K562 (cell line): ENCODE data around the gene KIF25.

ENCODE experiments used
- E2F5 ChIP-seq: sonication (generic); formaldehyde crosslinking; IDR thresholded peaks from 2 replicates; pipeline ENCODE4 v1.8.0; 2022; ENCODE audit warnings: mild to moderate bottlenecking, missing genetic modification reagents
- FOXK1 ChIP-seq: sonication (generic); formaldehyde crosslinking; IDR thresholded peaks from 2 replicates; pipeline ENCODE4 v1.8.0; 2022; ENCODE audit warnings: missing genetic modification reagents, mild to moderate bottlenecking, borderline replicate concordance
- MXI1 ChIP-seq: IDR thresholded peaks from 2 replicates; pipeline ENCODE4 v1.6.1; 2011; ENCODE audit warnings: low read depth, mild to moderate bottlenecking, improper control_type of control experiment, low read length
- SP2 ChIP-seq: IDR thresholded peaks from 2 replicates; pipeline ENCODE4 v1.6.1; 2011; ENCODE audit warnings: mild to moderate bottlenecking, low read depth, low read length, moderate library complexity; ENCODE audit not compliant: poor library complexity, severe bottlenecking; ENCODE audit errors: extremely low read depth

- TF ChIP-seq E2F5 (CRISPR knock-in tag), result no peak
- TF ChIP-seq FOXK1 (CRISPR knock-in tag), result no peak
- no peak for TF ChIP-seq SP2
- TF ChIP-seq MXI1, result no peak
These were observed 80.9 kb downstream of the KIF25 start for GRCh38 chr6:168078175-168078942.
